Mucosa of descending colon (tissue), 3 donors: ENCODE data around the gene CREG2. TPM values are rescaled to one million over a fixed set of nuclear protein-coding genes. Genes with fewer than 3 reads are reported as not detected.
A peak's percentile ranks its signal among the peaks of the same experiment; 100 is the strongest.

Source experiments
- ATAC-seq: fragments of 200-7000 bp; cut with Tn5 transposase; one replicate; pipeline ENCODE4 v1.9.1; 2020; ENCODE audit warnings: mild to moderate bottlenecking, moderate library complexity
- DNase-seq, 3 donors: peaks; one replicate each; pipeline ENCODE4 v3.0.0-alpha.2; 2020
- H3K36me3 ChIP-seq: fragments of 200-600 bp; one replicate; pipeline ENCODE4 v1.8.0; 2021; ENCODE audit warnings: low read depth, mild to moderate bottlenecking
- H3K4me1 ChIP-seq: fragments of 200-600 bp; one replicate; pipeline ENCODE4 v1.8.0; 2021; ENCODE audit warnings: low read depth, mild to moderate bottlenecking
- H3K4me3 ChIP-seq: fragments of 200-600 bp; one replicate; pipeline ENCODE4 v1.8.0; 2021; ENCODE audit warnings: mild to moderate bottlenecking
- H3K9me3 ChIP-seq: fragments of 200-600 bp; one replicate; pipeline ENCODE4 v1.8.0; 2021; ENCODE audit warnings: mild to moderate bottlenecking
- intact Hi-C, 2 donors: fragments of 100-400 bp; cut with DNase I in 1 of 2; cut with micrococcal nuclease in 1 of 2; formaldehyde crosslinking; loops; one replicate each; pipeline versions ENCODE4 v1.11.0 to v1.11.1; 2022; cut with DNase I, micrococcal nuclease
- total RNA-seq, 3 donors: library from RNA; stranded (reverse); fragmentation: NEBNext Ultra II Directional in 2 of 3; extraction: Animal tissue kit (Norgen Biotek cat#: 25700) in 2 of 3; gene quantifications; one replicate each; pipeline versions ENCODE4 v1.2.1 to v1.2.4, GENCODE V29; 2021 to 2023
- TF ChIP-seq, protein P1 (sequence below): fragments of 200-600 bp; IDR thresholded peaks from one replicate; pipeline ENCODE4 v1.8.0; 2022; ENCODE audit warnings: antibody characterized with exemption, mild to moderate bottlenecking
- donor health status: DM: no; HTN: no; CAD: no; lungs with moderate emphysema.
- donor health status: DM: no; HTN: no; CAD: no.
- donor health status: DM: no; HTN: yes; CAD: no.

CREG2 gene
- total RNA-seq, 3 donors from 2014 or later = 0.19 to 1.1 TPM; not detected in 1

DNA sequence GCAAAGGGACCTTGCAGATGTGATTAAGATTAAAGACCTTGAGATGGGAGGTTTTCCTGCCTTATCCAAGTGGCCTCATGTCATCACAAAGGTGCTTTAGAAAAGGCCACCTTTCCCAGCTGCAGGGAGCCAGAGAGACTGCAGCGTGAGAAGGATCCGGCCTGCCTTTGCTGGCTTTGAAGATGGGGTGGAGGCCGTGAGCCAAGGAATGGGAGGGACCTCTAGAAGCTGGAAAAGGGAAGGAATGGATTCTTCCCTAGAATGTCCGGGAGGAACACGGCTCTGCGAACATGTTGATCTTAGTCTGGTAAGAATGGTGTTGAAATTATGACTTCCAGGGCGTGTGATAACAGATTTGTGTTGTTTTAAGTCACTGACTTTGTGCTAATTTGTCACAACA, 39.9 kb upstream of the CREG2 start:
- TF ChIP-seq, protein P1, sequence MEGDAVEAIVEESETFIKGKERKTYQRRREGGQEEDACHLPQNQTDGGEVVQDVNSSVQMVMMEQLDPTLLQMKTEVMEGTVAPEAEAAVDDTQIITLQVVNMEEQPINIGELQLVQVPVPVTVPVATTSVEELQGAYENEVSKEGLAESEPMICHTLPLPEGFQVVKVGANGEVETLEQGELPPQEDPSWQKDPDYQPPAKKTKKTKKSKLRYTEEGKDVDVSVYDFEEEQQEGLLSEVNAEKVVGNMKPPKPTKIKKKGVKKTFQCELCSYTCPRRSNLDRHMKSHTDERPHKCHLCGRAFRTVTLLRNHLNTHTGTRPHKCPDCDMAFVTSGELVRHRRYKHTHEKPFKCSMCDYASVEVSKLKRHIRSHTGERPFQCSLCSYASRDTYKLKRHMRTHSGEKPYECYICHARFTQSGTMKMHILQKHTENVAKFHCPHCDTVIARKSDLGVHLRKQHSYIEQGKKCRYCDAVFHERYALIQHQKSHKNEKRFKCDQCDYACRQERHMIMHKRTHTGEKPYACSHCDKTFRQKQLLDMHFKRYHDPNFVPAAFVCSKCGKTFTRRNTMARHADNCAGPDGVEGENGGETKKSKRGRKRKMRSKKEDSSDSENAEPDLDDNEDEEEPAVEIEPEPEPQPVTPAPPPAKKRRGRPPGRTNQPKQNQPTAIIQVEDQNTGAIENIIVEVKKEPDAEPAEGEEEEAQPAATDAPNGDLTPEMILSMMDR = no peak
- H3K4me1 ChIP-seq = no peaks in the 10 kb centered on the region
- H3K36me3 ChIP-seq = no peaks in the 10 kb centered on the region
- ATAC-seq (no peak), DNase-seq (no peak)
- no peak overlapping the region for H3K4me3 ChIP-seq
- H3K9me3 ChIP-seq = no peaks in the 10 kb centered on the region
- intact Hi-C loops = no loop called here

- ATAC-seq (no peak), DNase-seq (no peak)
- TF ChIP-seq, protein P1 = no peak
- Histone ChIP-seq H3K9me3 (no peaks in the 10 kb centered on the region), H3K4me3 (no peak overlapping the region), H3K4me1 (no peaks in the 10 kb centered on the region), H3K36me3 (no peaks in the 10 kb centered on the region)
- intact Hi-C loops = no loop called here
Observed at GRCh38 chr2:101426822-101427221, 39.5 kb upstream of the CREG2 start.

DNA sequence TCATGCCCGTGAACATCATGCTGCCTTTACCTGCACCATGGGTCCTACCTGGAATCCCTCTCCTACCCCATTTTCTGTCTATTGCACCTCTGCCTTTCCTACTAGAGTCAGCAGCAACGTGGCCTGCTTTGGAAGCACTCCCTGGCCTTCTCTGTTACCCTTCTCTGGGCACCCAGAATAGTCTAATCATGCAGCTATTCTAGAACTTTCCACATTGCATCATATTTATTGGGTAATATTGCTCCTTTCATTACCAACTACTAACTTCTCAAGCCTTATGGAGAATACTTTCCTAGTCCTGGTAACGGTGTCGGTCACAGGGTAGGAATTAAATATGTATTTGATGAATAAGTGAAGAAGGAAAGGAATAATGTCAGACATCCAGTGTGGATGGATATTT, 33.3 kb upstream of the CREG2 start:
- TF ChIP-seq, protein P1 = no peak

GRCh38 chr2:101419096-101419663, 31.9 kb upstream of the CREG2 start:
- H3K36me3 ChIP-seq = no peaks in the 10 kb centered on the region
- ATAC-seq (peak; percentile 80), DNase-seq (peak in 1 of 3 donors; percentile 84)
- intact Hi-C loops = loop anchor here in 1 of 2 donors (10.0 kb wide), 1 partner anchor 416 kb away; no protein-coding TSS in a partner anchor
- no peak overlapping the region for H3K4me3 ChIP-seq
- H3K9me3 ChIP-seq = peaks cover 3% of the 10 kb centered on the region
- TF ChIP-seq, protein P1 = peak; percentile 26
- H3K4me1 ChIP-seq = no peaks in the 10 kb centered on the region

More for the DNA sequence above, 33.3 kb upstream of the CREG2 start:
- DNase-seq = no peak
- Histone ChIP-seq H3K4me1 (no peaks in the 10 kb centered on the region), H3K36me3 (no peaks in the 10 kb centered on the region), H3K4me3 (no peak overlapping the region), H3K9me3 (no peaks in the 10 kb centered on the region)
- ATAC-seq = no peak
- intact Hi-C loops = loop anchor here in 1 of 2 donors (5.0 kb wide), 1 partner anchor 412 kb away; no protein-coding TSS in a partner anchor

GRCh38 chr2:101418460-101419095, 31.3 kb upstream of the CREG2 start:
- Histone ChIP-seq H3K36me3 (no peaks in the 10 kb centered on the region), H3K9me3 (peaks cover 3% of the 10 kb centered on the region), H3K4me1 (no peaks in the 10 kb centered on the region), H3K4me3 (no peak overlapping the region)
- intact Hi-C loops = loop anchor here in 1 of 2 donors (10.0 kb wide), 1 partner anchor 416 kb away; no protein-coding TSS in a partner anchor
- ATAC-seq = no peak
- TF ChIP-seq, protein P1 = no peak
- no peak for DNase-seq
